ENCODE data around the gene KCTD2. TPM values are rescaled to one million over a fixed set of nuclear protein-coding genes. Genes with fewer than 3 reads are reported as not detected.

KCTD2 gene
- total and polyA plus RNA-seq, 2 of the 13 experiments (the other 11 are each of a cell fraction or from before 2014, with no cell fraction given), result 28.3 to 32.6 TPM

DNA sequence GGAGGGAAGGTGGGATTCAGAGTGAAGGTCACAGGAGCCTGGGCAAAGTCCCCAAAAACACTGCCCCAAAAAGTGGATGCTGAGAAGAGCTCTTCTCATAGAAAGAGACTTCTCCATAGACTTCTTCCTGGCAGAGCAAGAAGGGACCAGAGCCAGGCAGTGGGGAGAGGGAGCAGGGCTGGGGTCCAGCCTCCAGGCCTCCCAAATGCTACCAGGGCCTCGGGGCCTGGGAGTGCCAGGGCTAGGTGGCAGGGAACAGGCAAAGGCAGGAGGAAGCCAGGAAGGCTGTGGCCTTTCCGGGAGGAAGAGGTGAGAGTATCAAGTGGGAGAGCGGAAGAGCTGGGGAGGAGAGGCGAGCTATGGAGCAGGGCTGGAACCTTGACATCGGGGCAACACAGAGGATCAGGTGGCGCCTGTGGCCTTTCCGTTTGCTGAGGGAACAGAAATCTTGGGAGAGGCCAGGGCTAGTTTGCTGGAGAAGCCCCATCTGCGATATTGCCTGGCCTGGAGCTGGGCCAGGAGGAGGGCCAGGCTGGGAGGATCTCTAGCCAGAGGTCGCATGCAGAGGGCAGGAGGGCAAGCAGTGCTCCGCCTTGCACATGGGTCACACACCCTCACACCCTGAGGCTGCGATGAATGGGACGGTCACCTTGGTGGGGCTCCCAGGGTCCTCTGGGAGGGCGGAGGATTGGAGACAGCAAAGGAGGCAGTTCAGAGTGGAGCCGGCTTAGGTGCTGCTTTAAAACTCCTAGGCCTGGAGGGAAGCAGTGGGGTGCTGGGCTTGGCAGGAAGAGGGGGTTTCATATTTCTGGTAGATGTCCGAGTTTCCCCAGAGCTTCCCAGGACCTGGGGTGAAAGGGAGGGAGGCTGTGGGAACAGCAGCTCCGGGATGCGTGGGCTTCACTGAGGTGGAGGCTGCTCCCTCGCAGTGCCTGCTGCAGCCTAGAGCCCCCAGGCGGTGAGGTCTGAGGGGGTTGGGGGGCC, 44.1 kb downstream of the KCTD2 start (continued):
- TF ChIP-seq FOXP1 (IDR thresholded peaks at IDR 0.05) (no peak), FOXP1 (CRISPR knock-in tag; IDR thresholded peaks at IDR 0.05) (peak; percentile 68; the same call in 1 of the 2 replicates), RNF2 (conservative IDR thresholded peaks at IDR 0.05; ENCODE audit: low read depth) (no peak), ZNF788 (CRISPR knock-in tag; IDR thresholded peaks at IDR 0.05; ENCODE audit: borderline replicate concordance) (no peak; the same call in 1 of the 2 replicates), PPARG (CRISPR knock-in tag; conservative IDR thresholded peaks at IDR 0.05) (peak; percentile 44; the same call in 1 of the 2 replicates), HIVEP1 (CRISPR knock-in tag; IDR thresholded peaks at IDR 0.05) (peak; percentile 74), CBFB (CRISPR knock-in tag; IDR thresholded peaks at IDR 0.05) (peak; percentile 86), KLF15 (CRISPR knock-in tag; IDR thresholded peaks at IDR 0.05; ENCODE audit: borderline replicate concordance) (no peak), BCL6 (CRISPR knock-in tag; IDR thresholded peaks at IDR 0.05) (peak; percentile 91), ZNF792 (CRISPR knock-in tag; IDR thresholded peaks at IDR 0.05) (peak; percentile 71; the same call in 1 of the 2 replicates), MYC (CRISPR knock-in tag; IDR thresholded peaks at IDR 0.05; ENCODE audit: borderline replicate concordance) (peak; percentile 80; the same call in 1 of the 2 replicates), ZKSCAN8 (CRISPR knock-in tag; IDR thresholded peaks at IDR 0.05; ENCODE audit: borderline replicate concordance) (0 out of 2 replicates have a peak, but pooled peaks have one; percentile 13), ZNF598 (CRISPR knock-in tag; IDR thresholded peaks at IDR 0.05; ENCODE audit: borderline replicate concordance) (no peak; the same call in 1 of the 2 replicates), AKAP8 (CRISPR knock-in tag; IDR thresholded peaks at IDR 0.05) (peak; percentile 87), YEATS2 (CRISPR knock-in tag; IDR thresholded peaks at IDR 0.05; ENCODE audit: borderline replicate concordance) (no peak), NFIB (CRISPR knock-in tag; IDR thresholded peaks at IDR 0.05; ENCODE audit: borderline replicate concordance) (no peak), NFKB2 (CRISPR knock-in tag; IDR thresholded peaks at IDR 0.05; ENCODE audit: borderline replicate concordance) (peak; percentile 68; the same call in 1 of the 2 replicates), ZNF33A (CRISPR knock-in tag; IDR thresholded peaks at IDR 0.05; ENCODE audit: borderline replicate concordance) (no peak)
- TF ChIP-seq, protein P1, sequence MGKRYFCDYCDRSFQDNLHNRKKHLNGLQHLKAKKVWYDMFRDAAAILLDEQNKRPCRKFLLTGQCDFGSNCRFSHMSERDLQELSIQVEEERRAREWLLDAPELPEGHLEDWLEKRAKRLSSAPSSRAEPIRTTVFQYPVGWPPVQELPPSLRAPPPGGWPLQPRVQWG (CRISPR knock-in tag; IDR thresholded peaks at IDR 0.05; ENCODE audit: borderline replicate concordance, low read depth), result no peak
- TF ChIP-seq, protein P2, sequence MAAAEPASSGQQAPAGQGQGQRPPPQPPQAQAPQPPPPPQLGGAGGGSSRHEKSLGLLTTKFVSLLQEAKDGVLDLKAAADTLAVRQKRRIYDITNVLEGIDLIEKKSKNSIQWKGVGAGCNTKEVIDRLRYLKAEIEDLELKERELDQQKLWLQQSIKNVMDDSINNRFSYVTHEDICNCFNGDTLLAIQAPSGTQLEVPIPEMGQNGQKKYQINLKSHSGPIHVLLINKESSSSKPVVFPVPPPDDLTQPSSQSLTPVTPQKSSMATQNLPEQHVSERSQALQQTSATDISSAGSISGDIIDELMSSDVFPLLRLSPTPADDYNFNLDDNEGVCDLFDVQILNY (CRISPR knock-in tag; conservative IDR thresholded peaks at IDR 0.05), result no peak
- TF ChIP-seq, protein P3, sequence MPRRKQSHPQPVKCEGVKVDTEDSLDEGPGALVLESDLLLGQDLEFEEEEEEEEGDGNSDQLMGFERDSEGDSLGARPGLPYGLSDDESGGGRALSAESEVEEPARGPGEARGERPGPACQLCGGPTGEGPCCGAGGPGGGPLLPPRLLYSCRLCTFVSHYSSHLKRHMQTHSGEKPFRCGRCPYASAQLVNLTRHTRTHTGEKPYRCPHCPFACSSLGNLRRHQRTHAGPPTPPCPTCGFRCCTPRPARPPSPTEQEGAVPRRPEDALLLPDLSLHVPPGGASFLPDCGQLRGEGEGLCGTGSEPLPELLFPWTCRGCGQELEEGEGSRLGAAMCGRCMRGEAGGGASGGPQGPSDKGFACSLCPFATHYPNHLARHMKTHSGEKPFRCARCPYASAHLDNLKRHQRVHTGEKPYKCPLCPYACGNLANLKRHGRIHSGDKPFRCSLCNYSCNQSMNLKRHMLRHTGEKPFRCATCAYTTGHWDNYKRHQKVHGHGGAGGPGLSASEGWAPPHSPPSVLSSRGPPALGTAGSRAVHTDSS (CRISPR knock-in tag; conservative IDR thresholded peaks at IDR 0.05), result no peak
- TF ChIP-seq, protein P4, sequence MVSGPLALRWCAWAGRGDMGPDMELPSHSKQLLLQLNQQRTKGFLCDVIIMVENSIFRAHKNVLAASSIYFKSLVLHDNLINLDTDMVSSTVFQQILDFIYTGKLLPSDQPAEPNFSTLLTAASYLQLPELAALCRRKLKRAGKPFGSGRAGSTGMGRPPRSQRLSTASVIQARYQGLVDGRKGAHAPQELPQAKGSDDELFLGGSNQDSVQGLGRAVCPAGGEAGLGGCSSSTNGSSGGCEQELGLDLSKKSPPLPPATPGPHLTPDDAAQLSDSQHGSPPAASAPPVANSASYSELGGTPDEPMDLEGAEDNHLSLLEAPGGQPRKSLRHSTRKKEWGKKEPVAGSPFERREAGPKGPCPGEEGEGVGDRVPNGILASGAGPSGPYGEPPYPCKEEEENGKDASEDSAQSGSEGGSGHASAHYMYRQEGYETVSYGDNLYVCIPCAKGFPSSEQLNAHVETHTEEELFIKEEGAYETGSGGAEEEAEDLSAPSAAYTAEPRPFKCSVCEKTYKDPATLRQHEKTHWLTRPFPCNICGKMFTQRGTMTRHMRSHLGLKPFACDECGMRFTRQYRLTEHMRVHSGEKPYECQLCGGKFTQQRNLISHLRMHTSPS (CRISPR knock-in tag; IDR thresholded peaks at IDR 0.05; ENCODE audit: low read depth), result peak; percentile 55
- TF ChIP-seq, protein P5, sequence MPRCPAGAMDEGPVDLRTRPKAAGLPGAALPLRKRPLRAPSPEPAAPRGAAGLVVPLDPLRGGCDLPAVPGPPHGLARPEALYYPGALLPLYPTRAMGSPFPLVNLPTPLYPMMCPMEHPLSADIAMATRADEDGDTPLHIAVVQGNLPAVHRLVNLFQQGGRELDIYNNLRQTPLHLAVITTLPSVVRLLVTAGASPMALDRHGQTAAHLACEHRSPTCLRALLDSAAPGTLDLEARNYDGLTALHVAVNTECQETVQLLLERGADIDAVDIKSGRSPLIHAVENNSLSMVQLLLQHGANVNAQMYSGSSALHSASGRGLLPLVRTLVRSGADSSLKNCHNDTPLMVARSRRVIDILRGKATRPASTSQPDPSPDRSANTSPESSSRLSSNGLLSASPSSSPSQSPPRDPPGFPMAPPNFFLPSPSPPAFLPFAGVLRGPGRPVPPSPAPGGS (CRISPR knock-in tag; IDR thresholded peaks at IDR 0.05), result no peak

Data from HepG2 (cell line).